HepG2 (cell line): ENCODE data around the gene KDM7A. TPM values are rescaled to one million over a fixed set of nuclear protein-coding genes. Genes with fewer than 3 reads are reported as not detected.

Experiments used
- ATAC-seq: fragments of 200-7000 bp; cut with Tn5 transposase; 3 replicates; pipeline ENCODE4 v1.9.1; 2020; ENCODE audit warnings: mild to moderate bottlenecking, moderate library complexity
- BruUV-seq: library from RNA; stranded (reverse); fragments of 400-500 nt; replicated peaks from 2 replicates; lab custom pipeline; 2021; lab: Mats Ljungman, UMichigan
- CTCF ChIA-PET: fragments of 300-600 bp; formaldehyde crosslinking; extraction: SDS; loops from one replicate; lab custom pipeline; 2021; ENCODE audit warnings: low total read pairs, inconsistent platforms, low intra/inter-chr PET ratio; lab: Yijun Ruan, JAX
- POLR2A ChIA-PET: fragments of 350-600 bp; sonication (Branson Sonifier 250); formaldehyde crosslinking; loops from one replicate; lab custom pipeline; 2020; ENCODE audit warnings: antibody characterized with exemption, inconsistent platforms; lab: Yijun Ruan, JAX
- DNase-seq: peaks from one replicate; pipeline ENCODE4 v3.0.0-alpha.2; 2015; ENCODE audit warnings: low spot score
- FAIRE-seq: peaks from 3 replicates; lab custom pipeline; 2011; peaks lifted over from hg19 to GRCh38; lab: Jason Lieb, UNC
- H2AFZ ChIP-seq: one replicate; pipeline ENCODE4 v1.6.1; 2011; ENCODE audit warnings: low read length, inconsistent platforms
- H3K27ac ChIP-seq: fragments of 300-600 bp; 3 replicates; pipeline ENCODE4 v1.8.0; 2011; ENCODE audit warnings: mixed run types, mild to moderate bottlenecking, mixed read lengths, low read length, inconsistent platforms; ENCODE audit not compliant: insufficient read depth; ENCODE audit errors: extremely low read length
- H3K27me3 ChIP-seq, 2 experiments: fragments of 200-600 bp in 1 of 2; 2 replicates in 1 of 2; 3 replicates in 1 of 2; pipeline versions ENCODE4 v1.6.0 to v1.8.0; 2011; ENCODE audit warnings: low read length in 2 of 2, mild to moderate bottlenecking in 2 of 2, moderate library complexity in 2 of 2, inconsistent platforms in 1 of 2; ENCODE audit not compliant: insufficient read depth in 2 of 2, control insufficient read depth in 1 of 2
- H3K36me3 ChIP-seq, 2 experiments: fragments of 200-600 bp in 1 of 2; replicated peaks in 1 of 2; 2 replicates in 1 of 2; 3 replicates in 1 of 2; pipeline versions ENCODE4 v1.5.1 to v1.8.0; 2011; ENCODE audit warnings: low read length in 2 of 2, inconsistent platforms in 1 of 2; ENCODE audit not compliant: insufficient read depth in 2 of 2, control insufficient read depth in 1 of 2
- H3K4me1 ChIP-seq: 2 replicates; pipeline ENCODE4 v1.5.1; 2012; ENCODE audit warnings: low read length, inconsistent platforms; ENCODE audit not compliant: insufficient read depth
- H3K4me2 ChIP-seq: 2 replicates; pipeline ENCODE4 v1.6.0; 2011; ENCODE audit warnings: low read depth, low read length, inconsistent platforms
- H3K4me3 ChIP-seq, 3 experiments: fragments of 200-600 bp in 1 of 3; sonication (generic), shearing (Covaris generic) in 1 of 3; replicated peaks in 1 of 3; 2 replicates each; pipeline ENCODE4 v1.5.1; 2011 to 2016; ENCODE audit warnings: low read length in 3 of 3, inconsistent platforms in 2 of 3, low read depth in 2 of 3, mild to moderate bottlenecking in 2 of 3, control low read depth in 1 of 3, mixed read lengths in 1 of 3; ENCODE audit not compliant: insufficient read depth in 1 of 3
- H3K79me2 ChIP-seq: one replicate; pipeline ENCODE4 v1.6.1; 2011; ENCODE audit warnings: low read length, inconsistent platforms; ENCODE audit not compliant: insufficient read depth
- H3K9ac ChIP-seq: 2 replicates; pipeline ENCODE4 v1.6.0; 2011; ENCODE audit warnings: mild to moderate bottlenecking, low read depth, low read length, inconsistent platforms; ENCODE audit not compliant: insufficient read depth
- H3K9me3 ChIP-seq: 2 replicates; pipeline ENCODE4 v1.5.1; 2012; ENCODE audit warnings: mild to moderate bottlenecking, low read length
- H4K20me1 ChIP-seq: 2 replicates; pipeline ENCODE4 v1.6.0; 2011; ENCODE audit warnings: inconsistent platforms, mild to moderate bottlenecking, low read length, moderate library complexity; ENCODE audit not compliant: insufficient read depth
- AGO2 ChIP-seq: fragments of 200-400 bp; formaldehyde crosslinking; optimal IDR thresholded peaks from 2 replicates; pipeline ENCODE3; 2017; ENCODE audit warnings: mild to moderate bottlenecking, low read depth, low read length, moderate library complexity
- AKNA ChIP-seq: sonication (generic); formaldehyde crosslinking; IDR thresholded peaks from 2 replicates; pipeline ENCODE4 v1.4.0; 2020; ENCODE audit warnings: missing genetic modification reagents, borderline replicate concordance
- CHCHD3 ChIP-seq: sonication (generic); formaldehyde crosslinking; IDR thresholded peaks from 2 replicates; pipeline ENCODE4 v1.8.0; 2022; ENCODE audit warnings: mild to moderate bottlenecking, missing genetic modification reagents, moderate library complexity
- FOXP4 ChIP-seq: sonication (generic); formaldehyde crosslinking; IDR thresholded peaks from 2 replicates; pipeline ENCODE4 v1.4.0; 2020; ENCODE audit warnings: missing genetic modification reagents
- MBD4 ChIP-seq: IDR thresholded peaks from 2 replicates; pipeline ENCODE4 v1.6.1; 2012; ENCODE audit warnings: low read length, inconsistent platforms, borderline replicate concordance
- MYPOP ChIP-seq: sonication (generic); formaldehyde crosslinking; IDR thresholded peaks from 2 replicates; pipeline ENCODE4 v1.8.1; 2023; ENCODE audit warnings: mild to moderate bottlenecking, moderate library complexity, missing genetic modification reagents
- POLR2A ChIP-seq, 2 experiments: IDR thresholded peaks; 2 replicates each; pipeline ENCODE4 v1.6.1; 2011; ENCODE audit warnings: low read depth in 2 of 2, low read length in 2 of 2, mild to moderate bottlenecking in 1 of 2, moderate library complexity in 1 of 2; ENCODE audit not compliant: insufficient read depth in 1 of 2
- RBM22 ChIP-seq: fragments of 200-400 bp; formaldehyde crosslinking; optimal IDR thresholded peaks from 2 replicates; pipeline ENCODE3; 2017; ENCODE audit warnings: mild to moderate bottlenecking, low read length, moderate library complexity
- SSRP1 ChIP-seq: IDR thresholded peaks from 2 replicates; pipeline ENCODE4 v1.6.1; 2016; ENCODE audit warnings: control low read depth
- ZNF24 ChIP-seq: fragments of 450-650 bp; IDR thresholded peaks from 2 replicates; pipeline ENCODE4 v1.6.1; 2017; ENCODE audit warnings: antibody characterized with exemption, mild to moderate bottlenecking
- ZNF563 ChIP-seq: sonication (generic); formaldehyde crosslinking; IDR thresholded peaks from 2 replicates; pipeline ENCODE4 v1.8.0; 2022; ENCODE audit warnings: mild to moderate bottlenecking, moderate library complexity, missing genetic modification reagents
- ZNF687 ChIP-seq: sonication (generic); formaldehyde crosslinking; IDR thresholded peaks from 2 replicates; pipeline ENCODE4 v1.5.1; 2020; ENCODE audit warnings: mild to moderate bottlenecking, missing genetic modification reagents, moderate library complexity
- WGBS: methylation state at CpG from one replicate; pipeline ENCODE4 v1.1.6; 2017; ENCODE audit warnings: low lambda C conversion rate; 5-methylcytosine and 5-hydroxymethylcytosine counted together
- in situ Hi-C: cut with HindIII; loops from 2 replicates; pipeline ENCODE4 v1.10.0; 2017; ENCODE audit warnings: low pct_unique_long_range_greater_than_20kb; ENCODE audit not compliant: extremely low pct_ligation_motif_present
- intact Hi-C: fragments of 100-400 bp; cut with micrococcal nuclease; formaldehyde crosslinking; loops from one replicate; pipeline ENCODE4 v1.10.0; 2022; ENCODE audit not compliant: unreplicated experiment
- polyA plus RNA-seq, 8 experiments: library from polyadenylated mRNA; depleted of rRNA in 3 of 8; stranded (reverse) in 7 of 8; unstranded in 1 of 8; fragments of >200 nt; fragmentation: Illumina TruSeq in 4 of 8; extraction: Trizol in 4 of 8; gene quantifications; 2 replicates each; pipeline versions ENCODE4 v1.2.1 to v1.2.3, GENCODE V29; 2011 to 2016; ENCODE audit warnings: low read depth in 4 of 8, missing spikeins in 1 of 8, mixed read lengths in 1 of 8; ENCODE audit not compliant: insufficient read depth in 1 of 8
- total RNA-seq, 5 experiments: library from RNA; depleted of rRNA; stranded (reverse); fragments of >200 nt; fragmentation: Illumina TruSeq; extraction: Trizol; gene quantifications; 2 replicates each; pipeline ENCODE4 v1.2.3, GENCODE V29; 2016; ENCODE audit warnings: low read depth in 1 of 5

Gene KDM7A
- total and polyA plus RNA-seq, 2 of the 13 experiments (the other 11 are each of a cell fraction or from before 2014, with no cell fraction given): 10.8 to 16.8 TPM

- FAIRE-seq: no peak
- CTCF ChIA-PET: no interaction called here
These were observed 94.0 kb downstream of the KDM7A start for GRCh38 chr7:140082770-140083169.

More at GRCh38 chr7:140082770-140083169, 94.0 kb downstream of the KDM7A start:
- TF ChIP-seq SSRP1 (CRISPR knock-in tag) (0 out of 2 replicates have a peak, but pooled peaks have one; percentile 32), AGO2 (peak; percentile 88), MBD4 (0 out of 2 replicates have a peak, but pooled peaks have one; percentile 42), MYPOP (no peak), AKNA (CRISPR knock-in tag) (no peak), FOXP4 (no peak), POLR2A (IDR thresholded peaks at IDR 0.05; ENCODE audit: insufficient read depth in 1 of 2, low read depth in 2 of 2, low read length in 2 of 2) (peak in 1 of 2 experiments; percentile 23; a peak in 1 of 4 replicates), ZNF563 (CRISPR knock-in tag) (0 out of 2 replicates have a peak, but pooled peaks have one; percentile 29), ZNF687 (CRISPR knock-in tag) (0 out of 2 replicates have a peak, but pooled peaks have one; percentile 20), CHCHD3 (no peak), ZNF24 (no peak), RBM22 (peak; percentile 69)
- Histone ChIP-seq H3K9me3 (no peaks in the 10 kb centered on the region), H3K79me2 (no peaks in the 10 kb centered on the region), H3K4me2 (no peak overlapping the region), H3K27me3 (no peaks in the 10 kb centered on the region), H3K4me3 (no peak overlapping the region), H3K27ac (no peak overlapping the region), H4K20me1 (no peaks in the 10 kb centered on the region; the same call in 1 of the 2 replicates), H2AFZ (no peak overlapping the region), H3K4me1 (peaks cover 32% of the 10 kb centered on the region), H3K36me3 (peaks cover 0 to 3% of the 10 kb centered on the region in 2 experiments; a peak in 2 of 5 replicates), H3K9ac (no peak overlapping the region)
- DNase-seq (no peak), ATAC-seq (no peak)
- no TSS peak for BruUV-seq
- in situ Hi-C loops (loop anchor here (25.0 kb wide), 1 partner anchor 255 kb away; no protein-coding TSS in a partner anchor), intact Hi-C loops (no loop called here)
- 85% methylated on average over 7 of the region's 7 CpGs for WGBS
- POLR2A ChIA-PET: no interaction called here
